ENCODE data around the gene GATA1. TPM values are rescaled to one million over a fixed set of nuclear protein-coding genes. Genes with fewer than 3 reads are reported as not detected.

The GATA1 gene
- total RNA-seq, 1 experiment from 2014 or later, result 0.23 TPM

DNA sequence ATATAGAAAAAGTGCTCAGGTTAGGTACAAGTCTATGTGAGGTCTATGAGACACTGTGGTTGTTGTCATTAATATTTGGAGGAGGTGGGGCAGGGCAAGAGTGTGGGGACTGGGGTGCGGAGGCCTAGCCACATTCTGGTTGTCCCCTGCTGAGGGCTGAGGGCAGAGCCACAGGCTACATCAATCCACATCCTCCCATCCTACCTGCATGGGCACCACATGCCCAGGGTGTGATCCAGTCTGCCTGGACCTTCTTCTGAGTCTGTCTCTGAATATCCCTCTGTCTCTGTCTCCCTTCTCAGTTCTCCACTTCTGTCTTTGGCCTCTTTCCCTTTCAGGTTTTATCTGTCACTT lies 1.2 kb upstream of the GATA1 start:
- ChIA-PET POLR2A (no interaction called here), CTCF (no interaction called here)
- H3K36me3 ChIP-seq (ENCODE audit: control insufficient read depth, insufficient read depth, low read length), result no peaks in the 10 kb centered on the region
- H3K9me3 ChIP-seq (ENCODE audit: control insufficient read depth, insufficient read depth, low read depth, low read length), result no peaks in the 10 kb centered on the region
- H3K27me3 ChIP-seq (ENCODE audit: control insufficient read depth, insufficient read depth, low read length), result no peaks in the 10 kb centered on the region
- TF ChIP-seq POLR2AphosphoS5 (IDR thresholded peaks at IDR 0.05; ENCODE audit: low read depth, low read length) (no peak), TCF7L2 (IDR thresholded peaks at IDR 0.05; ENCODE audit: low read depth, low read length) (no peak), SIN3A (IDR thresholded peaks at IDR 0.05; ENCODE audit: borderline replicate concordance, insufficient read depth, low read depth, low read length) (no peak)
- TF ChIP-seq, protein P1, sequence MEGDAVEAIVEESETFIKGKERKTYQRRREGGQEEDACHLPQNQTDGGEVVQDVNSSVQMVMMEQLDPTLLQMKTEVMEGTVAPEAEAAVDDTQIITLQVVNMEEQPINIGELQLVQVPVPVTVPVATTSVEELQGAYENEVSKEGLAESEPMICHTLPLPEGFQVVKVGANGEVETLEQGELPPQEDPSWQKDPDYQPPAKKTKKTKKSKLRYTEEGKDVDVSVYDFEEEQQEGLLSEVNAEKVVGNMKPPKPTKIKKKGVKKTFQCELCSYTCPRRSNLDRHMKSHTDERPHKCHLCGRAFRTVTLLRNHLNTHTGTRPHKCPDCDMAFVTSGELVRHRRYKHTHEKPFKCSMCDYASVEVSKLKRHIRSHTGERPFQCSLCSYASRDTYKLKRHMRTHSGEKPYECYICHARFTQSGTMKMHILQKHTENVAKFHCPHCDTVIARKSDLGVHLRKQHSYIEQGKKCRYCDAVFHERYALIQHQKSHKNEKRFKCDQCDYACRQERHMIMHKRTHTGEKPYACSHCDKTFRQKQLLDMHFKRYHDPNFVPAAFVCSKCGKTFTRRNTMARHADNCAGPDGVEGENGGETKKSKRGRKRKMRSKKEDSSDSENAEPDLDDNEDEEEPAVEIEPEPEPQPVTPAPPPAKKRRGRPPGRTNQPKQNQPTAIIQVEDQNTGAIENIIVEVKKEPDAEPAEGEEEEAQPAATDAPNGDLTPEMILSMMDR (IDR thresholded peaks at IDR 0.05), result no peak
- TF ChIP-seq, protein P2, sequence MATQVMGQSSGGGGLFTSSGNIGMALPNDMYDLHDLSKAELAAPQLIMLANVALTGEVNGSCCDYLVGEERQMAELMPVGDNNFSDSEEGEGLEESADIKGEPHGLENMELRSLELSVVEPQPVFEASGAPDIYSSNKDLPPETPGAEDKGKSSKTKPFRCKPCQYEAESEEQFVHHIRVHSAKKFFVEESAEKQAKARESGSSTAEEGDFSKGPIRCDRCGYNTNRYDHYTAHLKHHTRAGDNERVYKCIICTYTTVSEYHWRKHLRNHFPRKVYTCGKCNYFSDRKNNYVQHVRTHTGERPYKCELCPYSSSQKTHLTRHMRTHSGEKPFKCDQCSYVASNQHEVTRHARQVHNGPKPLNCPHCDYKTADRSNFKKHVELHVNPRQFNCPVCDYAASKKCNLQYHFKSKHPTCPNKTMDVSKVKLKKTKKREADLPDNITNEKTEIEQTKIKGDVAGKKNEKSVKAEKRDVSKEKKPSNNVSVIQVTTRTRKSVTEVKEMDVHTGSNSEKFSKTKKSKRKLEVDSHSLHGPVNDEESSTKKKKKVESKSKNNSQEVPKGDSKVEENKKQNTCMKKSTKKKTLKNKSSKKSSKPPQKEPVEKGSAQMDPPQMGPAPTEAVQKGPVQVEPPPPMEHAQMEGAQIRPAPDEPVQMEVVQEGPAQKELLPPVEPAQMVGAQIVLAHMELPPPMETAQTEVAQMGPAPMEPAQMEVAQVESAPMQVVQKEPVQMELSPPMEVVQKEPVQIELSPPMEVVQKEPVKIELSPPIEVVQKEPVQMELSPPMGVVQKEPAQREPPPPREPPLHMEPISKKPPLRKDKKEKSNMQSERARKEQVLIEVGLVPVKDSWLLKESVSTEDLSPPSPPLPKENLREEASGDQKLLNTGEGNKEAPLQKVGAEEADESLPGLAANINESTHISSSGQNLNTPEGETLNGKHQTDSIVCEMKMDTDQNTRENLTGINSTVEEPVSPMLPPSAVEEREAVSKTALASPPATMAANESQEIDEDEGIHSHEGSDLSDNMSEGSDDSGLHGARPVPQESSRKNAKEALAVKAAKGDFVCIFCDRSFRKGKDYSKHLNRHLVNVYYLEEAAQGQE (IDR thresholded peaks at IDR 0.05; ENCODE audit: insufficient read depth in 1 of 2, low read depth in 2 of 2, low read length in 1 of 2), result no peak
- no TSS peak for BruUV-seq (replicated peaks)
- no peaks in the 10 kb centered on the region for H3K4me1 ChIP-seq (ENCODE audit: control insufficient read depth, insufficient read depth, low read length)
- in situ Hi-C loops (cut with HindIII; ENCODE audit: low pct_unique_long_range_greater_than_20kb, low sequenced_read_pairs) (no loop called here), intact Hi-C loops (cut with micrococcal nuclease; ENCODE audit: unreplicated experiment) (no loop called here)
- H3K27ac ChIP-seq (ENCODE audit: low read length), result no peak overlapping the region
- no peak overlapping the region for H3K4me3 ChIP-seq (ENCODE audit: low read depth in 2 of 2, low read length in 2 of 2)
- DNase-seq (ENCODE audit: low read depth, low spot score) (no peak), ATAC-seq (no peak)

DNA sequence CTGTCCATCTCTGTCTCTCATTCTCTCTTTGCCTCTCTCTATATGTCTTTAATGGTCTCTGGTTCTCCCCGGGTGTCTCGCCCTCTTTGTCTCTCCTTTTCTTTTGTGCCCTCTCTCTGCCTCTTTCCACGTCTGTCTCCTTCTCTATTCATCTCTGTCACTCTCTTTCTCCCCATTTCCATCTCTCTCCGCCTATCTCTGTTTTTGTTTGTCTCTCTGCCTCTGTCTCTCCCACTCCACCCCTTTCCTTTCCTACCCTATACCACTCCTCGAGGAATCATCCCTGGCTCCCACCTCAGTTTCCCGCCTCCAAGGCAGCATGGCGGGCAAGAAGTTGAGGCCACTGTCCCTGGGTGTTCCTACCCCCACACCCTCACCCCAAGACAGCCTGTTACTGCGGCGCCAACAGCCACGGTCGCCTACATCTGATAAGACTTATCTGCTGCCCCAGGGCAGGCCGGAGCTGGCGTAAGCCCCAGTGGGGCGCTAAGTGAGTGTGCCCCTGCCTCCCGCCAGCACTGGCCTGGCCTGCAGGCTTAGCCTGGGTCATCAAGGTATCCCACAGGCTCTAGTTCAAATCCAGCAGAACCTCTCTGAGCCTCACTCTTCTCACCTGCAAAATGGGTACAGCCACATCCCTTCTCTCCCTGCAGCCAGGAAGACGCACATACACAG lies 713 bp upstream of the GATA1 start:
- Histone ChIP-seq H3K27ac (ENCODE audit: low read length) (no peak overlapping the region), H3K4me1 (ENCODE audit: control insufficient read depth, insufficient read depth, low read length) (no peaks in the 10 kb centered on the region), H3K9me3 (ENCODE audit: control insufficient read depth, insufficient read depth, low read depth, low read length) (no peaks in the 10 kb centered on the region), H3K36me3 (ENCODE audit: control insufficient read depth, insufficient read depth, low read length) (no peaks in the 10 kb centered on the region), H3K27me3 (ENCODE audit: control insufficient read depth, insufficient read depth, low read length) (no peaks in the 10 kb centered on the region), H3K4me3 (ENCODE audit: low read depth in 2 of 2, low read length in 2 of 2) (no peak overlapping the region)
- ChIA-PET CTCF (no interaction called here), POLR2A (no interaction called here)
- TF ChIP-seq, protein P1 (IDR thresholded peaks at IDR 0.05), result no peak
- TF ChIP-seq TCF7L2 (IDR thresholded peaks at IDR 0.05; ENCODE audit: low read depth, low read length) (no peak), POLR2AphosphoS5 (IDR thresholded peaks at IDR 0.05; ENCODE audit: low read depth, low read length) (no peak), SIN3A (IDR thresholded peaks at IDR 0.05; ENCODE audit: borderline replicate concordance, insufficient read depth, low read depth, low read length) (no peak)
- TF ChIP-seq, protein P2 (IDR thresholded peaks at IDR 0.05; ENCODE audit: insufficient read depth in 1 of 2, low read depth in 2 of 2, low read length in 1 of 2), result no peak
- in situ Hi-C loops (cut with HindIII; ENCODE audit: low pct_unique_long_range_greater_than_20kb, low sequenced_read_pairs), result no loop called here
- DNase-seq (ENCODE audit: low read depth, low spot score) (no peak), ATAC-seq (no peak)
- BruUV-seq (replicated peaks), result no TSS peak
- intact Hi-C loops (cut with micrococcal nuclease; ENCODE audit: unreplicated experiment), result no loop called here
